Esophagus (tissue), 2 donors: ENCODE measurements around the gene UBAP1. TPM values are rescaled to one million over a fixed set of nuclear protein-coding genes. Genes with fewer than 3 reads are reported as not detected.

ENCODE experiments used
- H3K27ac ChIP-seq, 2 donors: one replicate each; pipeline ENCODE4 v1.5.1; 2013; ENCODE audit warnings: low read depth in 2 of 2, mild to moderate bottlenecking in 2 of 2, inconsistent platforms in 1 of 2, low read length in 1 of 2, moderate library complexity in 1 of 2
- H3K27me3 ChIP-seq, 2 donors: one replicate each; pipeline ENCODE4 v1.6.1; 2013; ENCODE audit warnings: low read length in 2 of 2, control low read depth in 1 of 2, mild to moderate bottlenecking in 1 of 2; ENCODE audit not compliant: insufficient read depth in 2 of 2, control insufficient read depth in 1 of 2
- H3K36me3 ChIP-seq, 2 donors: one replicate each; pipeline ENCODE4 v1.6.1; 2013; ENCODE audit warnings: low read length in 1 of 2; ENCODE audit not compliant: control insufficient read depth in 2 of 2, insufficient read depth in 2 of 2
- H3K4me1 ChIP-seq, 2 donors: one replicate each; pipeline ENCODE4 v1.6.1; 2013; ENCODE audit warnings: low read length in 1 of 2; ENCODE audit not compliant: control insufficient read depth in 2 of 2, insufficient read depth in 2 of 2
- H3K4me3 ChIP-seq, 2 donors: one replicate each; pipeline ENCODE4 v1.5.1; 2013; ENCODE audit warnings: low read length in 2 of 2, mild to moderate bottlenecking in 2 of 2, low read depth in 1 of 2, moderate library complexity in 1 of 2
- H3K9me3 ChIP-seq, 2 donors: one replicate each; pipeline ENCODE4 v1.6.1; 2013; ENCODE audit warnings: mild to moderate bottlenecking in 2 of 2, low read depth in 1 of 2, low read length in 1 of 2, moderate library complexity in 1 of 2; ENCODE audit not compliant: control insufficient read depth in 2 of 2, insufficient read depth in 1 of 2
- WGBS, 2 donors: extraction: QIAGEN DNeasy Blood & Tissue Kit; methylation state at CpG; one replicate each; pipeline ENCODE4 v1.1.7; 2013; 5-methylcytosine and 5-hydroxymethylcytosine counted together
- polyA plus RNA-seq, 2 donors: library from polyadenylated mRNA; stranded (reverse); fragments of 200-250 nt; gene quantifications; one replicate each; pipeline ENCODE4 v1.2.3, GENCODE V29; 2013
- donor health status: healthy with polysubstance abuse.
- donor health status: Bipolar disorder and iron deficiency.

Gene UBAP1
- polyA plus RNA-seq, 2 donors: 58.2 to 59.6 TPM

DNA sequence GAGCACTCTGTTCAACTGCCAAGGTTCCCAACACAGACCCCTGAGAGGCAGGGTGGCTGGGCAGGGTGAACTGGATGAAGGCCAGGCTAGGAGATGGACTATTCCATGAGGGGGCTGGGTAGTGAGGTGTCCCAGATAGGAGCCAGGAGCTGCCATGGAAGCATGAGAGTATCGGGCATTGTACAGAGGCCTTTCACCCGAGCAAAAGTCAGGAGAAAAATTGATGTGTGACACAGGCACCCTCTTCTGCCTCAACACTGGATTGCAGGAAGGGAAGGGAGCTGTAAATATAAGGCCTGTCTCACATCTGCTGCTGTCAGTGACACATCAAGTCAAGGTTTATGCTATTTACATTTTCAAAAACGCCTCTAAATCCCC is 74.6 kb downstream of the UBAP1 start:
- H3K4me3 ChIP-seq: no peak overlapping the region
- peaks cover 8 to 43% of the 10 kb centered on the region in 2 donors for H3K36me3 ChIP-seq
- H3K9me3 ChIP-seq: no peaks in the 10 kb centered on the region
- H3K4me1 ChIP-seq: peaks cover 3 to 11% of the 10 kb centered on the region in 2 donors
- no peaks in the 10 kb centered on the region for H3K27me3 ChIP-seq
- WGBS, 2 donors: 59 to 70% methylated on average over 3 of the region's 3 CpGs
- peak overlapping the region in 1 of 2 donors; percentile 72 for H3K27ac ChIP-seq

DNA sequence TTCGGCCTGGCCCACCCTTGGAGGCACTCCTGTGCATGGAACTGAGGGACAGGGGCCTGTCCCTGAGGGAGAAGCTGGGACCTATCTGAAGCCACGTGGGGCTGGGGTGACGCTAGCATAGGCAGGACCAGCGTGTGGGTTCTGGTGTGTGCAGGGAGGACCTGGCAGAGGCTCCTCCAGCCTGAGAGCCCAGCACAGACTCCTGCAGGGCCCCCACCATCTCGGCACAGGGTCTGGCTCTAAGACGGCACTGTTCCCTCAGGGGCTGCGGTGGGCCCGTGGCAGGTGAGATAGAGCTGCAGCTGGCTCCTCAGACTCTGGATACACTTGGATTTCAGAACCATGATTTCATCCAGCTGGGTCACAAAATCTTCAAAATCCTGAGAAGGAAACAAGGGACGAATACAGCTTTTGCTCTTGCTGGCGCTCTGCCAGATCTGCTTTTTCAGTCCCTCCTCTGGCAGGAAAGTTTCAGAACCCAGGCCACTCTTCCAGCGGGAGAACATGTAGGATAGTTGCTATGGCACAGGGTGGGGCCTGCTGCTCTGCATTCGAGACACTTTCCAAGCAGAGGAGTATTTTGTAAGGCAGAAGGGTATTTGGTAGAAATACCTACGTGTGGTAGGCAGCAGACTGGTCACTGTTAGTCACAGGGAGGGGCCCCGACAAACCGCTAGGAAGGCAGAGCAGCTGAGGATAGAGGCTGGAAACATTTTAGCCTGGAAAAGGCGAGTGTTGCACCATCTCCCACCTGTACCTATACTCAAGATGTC is 75.5 kb downstream of the UBAP1 start:
- Histone ChIP-seq H3K27ac (peak overlapping the region; percentile 16 to 74), H3K27me3 (no peaks in the 10 kb centered on the region), H3K4me3 (no peak overlapping the region), H3K4me1 (peaks cover 3 to 7% of the 10 kb centered on the region in 2 donors), H3K36me3 (peaks cover 8 to 37% of the 10 kb centered on the region in 2 donors), H3K9me3 (no peaks in the 10 kb centered on the region)
- 62 to 71% methylated on average over 16 of the region's 16 CpGs for WGBS, 2 donors

DNA sequence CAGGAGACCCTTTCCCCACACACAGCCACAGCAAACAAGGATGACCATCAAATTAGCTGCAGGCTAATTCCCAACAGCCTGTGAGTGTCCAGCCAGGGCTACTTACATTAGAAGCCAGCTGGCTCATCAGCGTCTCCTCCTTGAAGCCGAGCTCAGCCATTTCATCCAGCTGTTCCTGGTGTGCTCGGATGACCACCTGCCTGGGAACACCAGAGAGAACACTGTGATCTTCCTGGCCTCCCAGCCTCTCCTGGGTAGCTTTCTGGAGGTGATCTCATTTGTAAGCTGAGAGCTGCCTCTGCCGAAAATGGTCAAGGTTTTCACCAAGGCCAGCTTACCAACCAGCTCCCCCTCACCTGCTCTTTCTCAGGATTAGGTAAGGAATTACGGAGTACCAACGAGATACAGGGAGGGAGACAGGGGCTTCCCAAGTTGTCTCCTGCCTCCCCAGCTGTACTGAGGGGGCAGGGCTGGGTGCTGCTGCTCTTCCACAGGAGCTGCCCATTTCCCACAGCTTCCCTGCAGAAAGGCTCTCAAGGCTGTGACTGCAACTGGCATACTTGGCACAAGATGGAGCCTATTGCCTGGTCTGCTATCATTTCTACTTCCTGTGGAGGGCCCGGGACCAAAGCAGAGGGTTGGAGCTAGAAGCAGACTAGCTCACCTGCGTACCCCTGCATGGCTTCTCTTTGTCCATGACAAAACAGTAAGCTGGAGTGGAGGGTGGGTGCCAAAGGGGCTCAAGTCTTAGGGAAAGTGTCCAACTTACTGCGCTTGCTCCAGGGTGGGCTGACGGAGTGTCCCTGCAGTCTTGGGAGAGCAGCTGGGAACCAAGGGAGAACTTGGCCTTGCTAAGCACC is 76.4 kb downstream of the UBAP1 start:
- Histone ChIP-seq H3K36me3 (peaks cover 8 to 31% of the 10 kb centered on the region in 2 donors), H3K9me3 (no peaks in the 10 kb centered on the region), H3K27me3 (no peaks in the 10 kb centered on the region), H3K27ac (peak overlapping the region; percentile 16 to 74), H3K4me1 (peaks cover 3 to 9% of the 10 kb centered on the region in 2 donors), H3K4me3 (no peak overlapping the region)
- 82 to 87% methylated on average over 10 of the region's 10 CpGs for WGBS, 2 donors

DNA sequence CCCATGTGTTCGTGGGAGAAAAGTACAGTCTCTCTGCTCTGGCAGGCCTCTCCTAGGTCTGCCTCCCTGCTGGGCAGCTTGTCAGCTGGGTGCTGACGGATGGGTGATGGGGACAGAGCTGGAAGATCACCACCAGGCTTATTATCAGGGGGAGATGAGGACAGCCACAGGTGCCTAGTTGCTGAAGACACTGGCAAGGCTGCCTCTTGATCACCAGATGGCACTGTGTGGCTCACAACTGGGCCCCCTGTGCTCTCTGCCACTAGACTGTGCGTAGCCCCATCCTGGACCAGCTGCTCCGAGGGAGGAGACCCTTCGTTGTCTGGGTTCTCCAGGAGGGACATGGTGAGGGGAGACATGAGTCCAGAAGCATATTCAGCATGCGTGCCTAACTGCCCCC is 77.3 kb downstream of the UBAP1 start:
- H3K4me1 ChIP-seq: peaks cover 3 to 9% of the 10 kb centered on the region in 2 donors
- no peak overlapping the region for H3K27ac ChIP-seq
- no peaks in the 10 kb centered on the region for H3K27me3 ChIP-seq
- H3K36me3 ChIP-seq: peaks cover 8 to 23% of the 10 kb centered on the region in 2 donors
- H3K4me3 ChIP-seq: no peak overlapping the region
- WGBS, 2 donors: 89 to 90% methylated on average over 6 of the region's 6 CpGs
- no peaks in the 10 kb centered on the region for H3K9me3 ChIP-seq

DNA sequence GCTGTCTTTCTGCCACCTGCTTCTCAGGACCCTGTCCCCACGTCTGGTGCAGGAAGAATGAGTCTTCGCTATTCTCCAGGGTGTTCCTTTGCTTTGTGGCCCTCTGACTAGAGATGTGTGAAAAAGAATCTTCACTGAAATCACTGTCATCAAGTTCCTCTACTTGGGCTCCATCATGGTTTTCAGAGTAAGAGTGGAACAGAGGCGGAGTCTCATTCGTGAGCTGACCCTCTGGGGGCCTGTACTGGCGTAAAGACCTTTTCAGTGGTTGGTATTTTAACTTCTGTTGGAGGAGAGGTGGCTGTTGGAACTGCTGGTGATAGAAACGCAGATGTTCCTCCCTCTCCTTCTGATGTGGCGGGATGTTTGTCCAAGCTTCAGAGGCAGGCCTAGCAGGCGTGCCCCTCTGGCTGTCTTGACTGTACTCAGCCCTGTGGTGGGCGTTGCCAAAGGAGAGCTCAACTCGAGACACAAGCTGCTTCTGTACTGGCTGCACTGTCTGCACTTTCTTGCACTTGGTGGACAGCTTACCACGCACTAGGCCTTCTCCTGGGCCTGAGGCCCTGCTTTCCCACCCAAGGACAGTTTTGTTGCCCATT is 78.2 kb downstream of the UBAP1 start:
- WGBS, 2 donors: 72 to 82% methylated on average over 11 of the region's 11 CpGs
- H3K4me1 ChIP-seq: peaks cover 3 to 9% of the 10 kb centered on the region in 2 donors
- H3K4me3 ChIP-seq: no peak overlapping the region
- H3K27ac ChIP-seq: no peak overlapping the region
- no peaks in the 10 kb centered on the region for H3K9me3 ChIP-seq
- peaks cover under 1 to 15% of the 10 kb centered on the region in 2 donors for H3K36me3 ChIP-seq
- H3K27me3 ChIP-seq: no peaks in the 10 kb centered on the region

DNA sequence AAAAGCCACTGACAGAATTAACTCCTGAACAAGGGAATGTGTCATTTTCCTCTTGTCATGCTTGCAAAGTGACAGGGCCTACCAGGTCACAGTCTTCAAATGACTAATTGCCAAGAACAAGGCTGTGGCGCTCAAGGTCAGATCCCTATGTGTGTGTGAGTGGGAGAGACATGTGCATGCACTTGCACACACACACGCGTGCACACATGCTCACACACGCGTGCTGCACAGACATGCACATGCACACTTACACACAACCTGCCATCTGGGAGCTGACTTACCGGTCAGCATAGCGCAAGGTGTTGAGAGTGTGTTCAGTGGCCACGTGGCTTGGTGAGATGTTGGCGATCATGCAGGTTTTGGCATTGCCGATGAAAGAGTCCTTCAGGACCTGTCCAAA is 80.5 kb downstream of the UBAP1 start:
- Histone ChIP-seq H3K9me3 (no peaks in the 10 kb centered on the region), H3K27ac (no peak overlapping the region), H3K36me3 (peaks cover 0 to 10% of the 10 kb centered on the region in 2 donors), H3K27me3 (no peaks in the 10 kb centered on the region), H3K4me3 (no peak overlapping the region), H3K4me1 (peaks cover 0 to 5% of the 10 kb centered on the region in 2 donors)
- WGBS, 2 donors: 98% methylated on average over 10 of the region's 10 CpGs

DNA sequence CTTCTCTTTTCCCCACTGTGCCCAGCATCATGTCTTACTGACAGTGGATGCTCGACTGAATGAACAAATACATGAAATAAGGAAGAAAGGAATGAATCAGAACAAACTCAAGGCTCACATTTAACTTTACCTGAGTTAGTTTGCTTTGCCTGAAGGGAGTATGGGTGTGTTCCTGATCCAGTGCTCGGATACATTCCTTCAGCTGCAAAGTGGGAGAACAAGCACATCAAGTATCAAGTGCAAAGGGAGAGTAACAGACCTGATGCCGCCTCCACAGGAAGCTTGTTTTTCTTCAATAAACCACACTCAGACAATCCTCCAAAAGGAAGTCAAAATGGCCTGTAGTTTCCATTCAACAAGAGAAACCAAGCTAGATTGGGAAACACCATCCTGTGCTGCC is 84.1 kb downstream of the UBAP1 start:
- H3K4me1 ChIP-seq: peaks cover 0 to 3% of the 10 kb centered on the region in 2 donors
- WGBS, 2 donors: 64 to 80% methylated on average over 3 of the region's 3 CpGs
- H3K4me3 ChIP-seq: no peak overlapping the region
- H3K27ac ChIP-seq: peak overlapping the region; percentile 66 to 70
- H3K27me3 ChIP-seq: no peaks in the 10 kb centered on the region
- peaks cover 0 to 3% of the 10 kb centered on the region in 2 donors for H3K36me3 ChIP-seq
- no peaks in the 10 kb centered on the region for H3K9me3 ChIP-seq

DNA sequence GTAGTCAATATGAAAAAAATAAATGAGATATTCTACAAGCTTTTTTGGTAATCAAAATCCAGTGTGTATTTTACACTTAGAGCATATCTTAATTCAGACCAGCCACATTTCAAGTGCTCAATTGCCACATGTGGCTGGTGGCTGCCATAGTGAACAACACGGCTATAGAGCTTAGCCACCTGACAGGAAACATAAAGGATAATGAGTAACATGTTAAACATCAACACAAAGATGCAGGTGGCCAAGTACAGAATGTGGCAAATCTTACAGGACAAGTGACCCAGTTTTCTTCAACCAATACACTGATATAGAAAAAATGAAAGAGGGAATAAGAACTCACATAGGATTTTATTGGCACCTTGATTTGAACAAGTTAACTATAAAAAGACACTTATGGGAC is 88.8 kb downstream of the UBAP1 start:
- Histone ChIP-seq H3K36me3 (no peaks in the 10 kb centered on the region), H3K4me3 (no peak overlapping the region), H3K27me3 (no peaks in the 10 kb centered on the region), H3K4me1 (no peaks in the 10 kb centered on the region), H3K9me3 (no peaks in the 10 kb centered on the region), H3K27ac (no peak overlapping the region)
- WGBS, 2 donors: 70% methylated on average over 1 of the region's 1 CpG

DNA sequence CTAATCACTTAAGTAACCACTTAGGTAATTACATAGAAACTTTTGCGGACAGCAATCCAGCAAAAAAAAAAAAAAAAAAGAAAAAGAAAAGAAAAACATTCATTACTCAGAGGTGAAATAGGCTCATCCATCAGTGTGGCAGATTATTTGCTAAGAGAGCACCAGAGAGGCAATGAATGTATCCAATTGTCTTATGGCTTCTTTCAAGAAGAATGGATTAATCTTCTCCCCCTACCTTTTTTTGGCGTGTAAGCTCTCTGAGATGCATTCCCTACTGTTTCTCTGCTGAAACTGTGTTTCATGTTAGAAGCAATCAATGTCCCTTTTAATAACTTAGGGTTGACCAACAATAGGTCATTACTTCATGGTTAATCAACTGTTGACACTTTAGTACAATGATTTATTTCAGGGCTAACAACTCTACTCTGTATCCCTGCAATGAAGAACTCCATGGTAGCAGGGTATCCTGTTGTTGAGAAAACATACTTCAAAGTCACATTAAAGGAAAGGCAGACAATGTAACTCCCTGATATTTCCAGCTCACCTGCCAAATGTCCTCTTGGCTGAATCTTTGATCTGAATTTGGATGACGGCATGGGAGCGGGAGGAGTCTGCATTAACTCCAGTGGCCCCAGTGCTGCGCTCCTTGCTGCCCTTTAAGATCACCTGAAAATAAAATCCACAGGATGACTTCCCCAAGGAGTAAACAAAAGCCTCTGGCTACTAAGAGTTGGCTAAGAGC is 92.6 kb downstream of the UBAP1 start:
- Histone ChIP-seq H3K27ac (peak overlapping the region in 1 of 2 donors; percentile 21), H3K36me3 (no peaks in the 10 kb centered on the region), H3K4me1 (no peaks in the 10 kb centered on the region), H3K4me3 (no peak overlapping the region), H3K27me3 (no peaks in the 10 kb centered on the region), H3K9me3 (no peaks in the 10 kb centered on the region)
- WGBS, 2 donors: 65 to 79% methylated on average over 5 of the region's 5 CpGs
